Measurements from ENCODE around the gene TEPSIN.
A peak's percentile ranks its signal among the peaks of the same experiment; 100 is the strongest.

Gene TEPSIN

DNA sequence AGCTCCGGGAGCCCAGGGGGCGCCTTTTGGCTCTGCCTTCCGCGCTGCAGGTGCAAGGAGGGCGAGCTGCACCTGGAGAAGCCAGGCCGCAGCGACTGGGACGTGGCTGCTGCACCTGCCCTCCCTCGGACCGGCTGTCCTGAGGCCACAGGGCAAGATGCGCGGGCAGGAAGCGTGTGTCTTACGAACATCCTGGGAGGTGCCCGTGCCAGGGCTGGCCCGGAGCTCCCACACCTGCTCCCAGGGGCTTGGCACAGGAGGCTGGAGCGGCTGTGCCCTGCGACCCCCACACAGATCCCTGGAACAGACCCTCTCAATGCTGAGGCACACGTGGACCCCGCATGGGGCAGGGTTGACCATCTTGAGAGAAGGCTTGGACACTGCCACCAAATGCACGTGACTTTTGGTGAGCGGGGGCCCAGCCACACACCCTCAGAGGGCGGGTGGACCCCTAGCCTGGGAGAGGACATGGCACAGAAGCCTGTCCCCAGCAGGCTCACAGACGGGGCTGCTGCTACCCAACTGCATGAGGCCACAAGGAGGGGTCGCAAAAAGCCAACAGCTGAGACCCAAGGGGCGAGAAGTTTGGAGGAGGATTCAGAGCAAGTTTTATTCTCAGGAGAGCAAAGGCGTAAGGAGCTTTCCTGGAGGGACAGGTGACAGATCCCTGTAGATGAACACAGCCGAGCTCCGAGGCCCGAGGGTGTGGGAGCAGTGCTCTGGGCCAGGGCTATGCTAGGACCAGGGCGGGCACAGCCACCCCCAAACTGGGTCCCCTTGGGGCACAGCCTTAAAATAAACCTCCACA, 11.6 kb upstream of the TEPSIN start:
- no peak for DNase-seq (ENCODE audit: low read depth)

DNA sequence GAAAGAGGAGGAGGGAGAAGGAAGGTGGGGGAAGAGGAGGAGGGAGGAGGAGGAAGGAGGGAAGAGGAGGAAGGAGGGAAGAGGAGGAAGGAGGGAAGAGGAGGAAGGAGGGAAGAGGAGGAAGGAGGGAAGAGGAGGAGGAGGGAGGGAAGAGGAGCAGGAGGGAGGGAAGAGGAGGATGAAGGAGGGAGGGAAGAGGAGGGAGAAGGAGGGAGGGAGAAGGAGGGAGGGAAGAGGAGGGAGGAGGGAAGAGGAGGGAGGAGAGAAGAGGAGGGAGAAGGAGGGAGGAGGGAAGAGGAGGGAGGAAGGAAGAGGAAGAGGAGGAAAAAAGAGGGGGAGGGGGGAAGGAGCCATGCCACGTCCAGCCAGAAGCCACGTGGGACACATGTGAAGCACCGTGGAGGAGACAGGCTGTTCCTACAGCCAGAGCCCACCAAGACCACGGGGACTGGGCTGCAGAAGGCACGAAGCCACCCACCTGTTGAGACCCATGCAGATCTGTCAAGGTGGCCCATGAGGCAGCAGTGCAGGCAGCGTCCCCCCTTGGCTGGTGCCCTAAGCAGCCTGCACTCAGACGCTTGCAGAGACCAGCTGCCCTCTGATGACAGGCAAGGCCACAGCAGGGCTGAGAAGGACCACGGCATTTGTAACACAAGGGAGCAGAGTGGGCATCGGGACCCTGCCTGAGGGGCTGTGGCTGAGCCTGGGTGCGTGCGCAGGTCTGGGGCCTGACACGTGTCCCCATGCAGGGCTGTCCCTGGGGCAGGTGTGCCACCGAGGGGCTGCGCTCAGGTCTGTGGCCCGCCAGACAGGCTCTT, 10.6 kb upstream of the TEPSIN start:
- no peak for DNase-seq (ENCODE audit: low read depth)

DNA sequence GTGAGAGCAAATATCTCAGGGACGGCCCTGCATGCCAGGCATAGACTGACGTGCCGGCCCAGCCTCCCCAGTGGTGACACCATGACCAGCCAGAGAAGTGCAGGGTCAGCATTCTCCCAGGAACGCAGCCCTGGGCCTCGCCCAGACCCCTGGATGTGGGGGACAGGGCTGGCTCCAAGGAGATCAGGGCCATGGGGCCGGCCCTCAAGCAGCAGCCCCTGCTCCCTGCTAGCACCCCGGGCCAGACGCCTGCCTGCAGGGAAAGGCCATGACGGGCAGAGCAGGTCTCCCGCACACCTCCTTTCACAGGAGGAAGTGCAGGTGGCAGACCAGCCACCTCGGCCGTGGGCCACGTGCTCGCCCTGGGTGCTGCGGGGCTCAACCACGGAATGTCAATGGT, 9.8 kb upstream of the TEPSIN start:
- no peak for DNase-seq (ENCODE audit: low read depth)

DNA sequence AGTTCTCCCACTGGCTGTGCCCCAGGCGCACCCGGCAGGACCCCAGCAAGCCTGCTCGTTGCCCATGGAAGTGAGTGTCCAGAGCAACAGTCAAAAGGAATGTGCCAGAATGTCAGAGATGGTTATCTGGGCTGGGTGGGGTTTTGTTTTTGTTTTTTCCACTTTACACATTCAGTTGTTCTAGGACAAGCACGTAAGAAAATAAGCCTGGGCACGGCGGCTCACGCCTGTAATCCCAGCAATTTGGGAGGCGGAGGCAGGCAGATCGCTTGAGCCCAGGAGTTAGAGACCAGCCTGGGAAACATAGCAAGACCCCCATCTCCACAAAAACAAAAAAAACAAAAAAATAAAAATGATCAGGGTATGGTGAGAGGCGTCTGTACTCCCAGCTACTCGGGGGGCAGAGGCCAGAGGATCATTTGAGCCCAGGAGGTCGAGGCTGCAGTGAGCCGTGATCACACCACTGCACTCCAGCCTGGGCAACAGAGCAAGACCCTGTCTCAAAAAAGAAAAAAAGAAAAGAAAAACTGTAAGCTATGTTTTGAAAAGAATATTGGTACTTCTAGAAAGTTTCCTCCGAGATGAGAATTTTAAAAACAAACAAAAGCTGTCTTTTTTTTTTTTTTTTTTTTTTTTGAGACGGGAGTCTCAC, 8.6 kb upstream of the TEPSIN start:
- DNase-seq (ENCODE audit: low read depth), result no peak

DNA sequence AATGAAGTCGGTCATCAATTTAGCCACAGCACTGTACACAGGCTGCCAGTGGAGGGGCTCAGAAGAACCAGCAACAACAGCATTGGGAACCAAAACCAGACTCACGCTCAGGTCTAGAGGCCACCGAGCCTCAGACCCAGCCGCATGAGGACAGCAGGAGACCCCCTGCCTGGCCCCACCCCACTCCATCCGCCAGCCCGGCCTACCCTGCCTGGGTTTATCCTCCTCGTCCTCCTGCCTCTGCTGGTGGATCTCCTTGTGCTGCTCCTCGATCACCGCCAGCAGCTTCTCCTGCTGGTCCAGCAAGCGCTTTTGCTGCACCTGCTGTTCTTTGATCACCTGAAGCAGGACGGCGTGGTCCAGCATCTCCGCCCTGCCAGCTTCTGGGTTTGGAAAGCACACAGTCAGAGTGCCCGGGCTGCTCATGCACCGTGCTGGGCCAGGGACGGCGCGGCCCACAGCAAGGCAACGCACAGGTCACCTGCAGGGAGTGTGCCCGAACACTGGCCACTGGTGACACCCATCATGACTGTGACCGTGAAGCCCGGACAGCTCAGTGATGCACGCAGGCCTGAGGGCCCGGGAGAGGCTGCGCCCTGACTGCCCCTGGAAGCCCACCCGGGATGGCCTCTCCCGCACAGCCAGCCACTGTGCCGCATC, 8.0 kb upstream of the TEPSIN start:
- DNase-seq (ENCODE audit: low read depth), result no peak

DNA sequence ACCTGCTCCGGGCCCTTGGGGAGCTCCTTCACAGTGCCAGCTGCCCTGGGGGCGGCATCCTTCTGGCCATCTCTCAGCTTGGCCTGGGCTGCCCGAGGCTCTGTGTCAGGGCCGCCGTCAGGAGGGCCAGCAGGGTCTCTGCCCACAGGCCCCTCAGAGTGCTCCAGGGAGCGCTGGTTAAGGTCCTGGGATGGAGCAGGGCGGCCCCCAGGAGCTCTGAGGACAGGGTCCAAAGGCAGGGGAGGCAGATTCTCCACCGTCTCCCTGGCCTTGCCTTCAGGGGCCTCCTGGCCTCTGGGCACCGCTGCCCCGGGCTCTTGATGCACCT, 7.5 kb upstream of the TEPSIN start:
- no peak for DNase-seq (ENCODE audit: low read depth)

DNA sequence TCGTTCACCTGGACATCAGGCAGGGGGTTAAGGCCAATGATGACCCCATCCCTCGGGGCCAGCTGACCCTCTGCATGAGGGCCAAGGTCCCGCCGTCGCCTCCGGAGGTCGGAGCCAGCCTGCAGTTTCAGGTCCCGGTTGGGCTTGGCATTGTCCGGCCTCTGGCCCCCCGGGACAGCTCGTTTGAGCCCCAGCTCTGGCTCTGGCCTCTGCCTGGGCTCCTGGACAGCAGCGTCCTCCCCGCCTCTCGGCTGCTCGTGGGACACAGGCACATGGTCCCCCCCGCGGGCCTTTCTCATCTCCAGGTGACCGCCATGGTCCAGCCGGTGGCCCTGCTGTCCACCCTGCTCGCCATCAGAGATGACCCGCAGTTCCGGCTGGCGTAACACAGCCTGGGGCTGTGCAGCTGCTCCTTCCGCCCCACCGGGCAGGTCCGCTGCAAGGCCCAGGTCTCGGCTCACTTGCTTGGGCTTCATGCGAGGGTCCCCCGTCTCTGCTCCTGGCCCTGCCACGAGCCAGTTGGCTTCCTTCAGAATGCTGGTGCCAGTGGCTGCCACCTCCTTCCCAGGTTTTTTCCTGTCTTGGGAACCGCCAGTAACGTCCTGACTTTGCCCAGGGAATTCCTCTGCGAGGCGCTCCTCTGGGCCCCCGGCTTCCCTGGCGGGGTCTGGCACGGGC, 6.9 kb upstream of the TEPSIN start:
- no peak for DNase-seq (ENCODE audit: low read depth)

DNA sequence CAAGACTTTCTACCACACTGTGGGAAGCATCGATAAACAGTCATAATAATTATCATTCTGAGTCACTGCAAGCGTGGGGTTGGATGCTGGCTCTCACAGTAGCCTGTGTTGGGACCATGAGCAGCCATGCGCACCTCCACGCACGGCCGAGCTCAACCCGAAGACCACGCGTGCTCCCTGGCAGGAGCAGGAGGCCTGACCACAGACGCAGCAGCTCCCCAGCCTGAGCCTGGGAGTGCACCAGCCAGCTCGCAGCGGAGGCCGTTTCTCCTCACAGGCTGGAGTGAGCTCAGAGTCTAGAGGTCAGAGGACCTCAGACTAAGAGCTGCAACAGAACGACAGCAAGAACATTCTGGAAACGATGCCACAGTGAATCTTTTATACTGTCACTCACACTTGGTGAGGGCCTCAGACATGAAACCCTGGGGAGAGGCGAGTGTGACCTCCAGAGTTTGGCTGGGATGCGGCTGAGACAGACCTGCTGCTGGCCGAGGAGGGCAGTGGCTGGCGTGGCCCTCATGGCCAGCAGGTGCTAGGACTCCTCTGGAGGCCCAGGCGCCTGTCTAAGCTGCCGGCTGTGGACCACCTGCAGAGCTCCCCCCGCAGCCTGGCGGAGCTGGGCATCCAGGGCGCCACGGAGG, 6.3 kb upstream of the TEPSIN start:
- no peak for DNase-seq (ENCODE audit: low read depth)

DNA sequence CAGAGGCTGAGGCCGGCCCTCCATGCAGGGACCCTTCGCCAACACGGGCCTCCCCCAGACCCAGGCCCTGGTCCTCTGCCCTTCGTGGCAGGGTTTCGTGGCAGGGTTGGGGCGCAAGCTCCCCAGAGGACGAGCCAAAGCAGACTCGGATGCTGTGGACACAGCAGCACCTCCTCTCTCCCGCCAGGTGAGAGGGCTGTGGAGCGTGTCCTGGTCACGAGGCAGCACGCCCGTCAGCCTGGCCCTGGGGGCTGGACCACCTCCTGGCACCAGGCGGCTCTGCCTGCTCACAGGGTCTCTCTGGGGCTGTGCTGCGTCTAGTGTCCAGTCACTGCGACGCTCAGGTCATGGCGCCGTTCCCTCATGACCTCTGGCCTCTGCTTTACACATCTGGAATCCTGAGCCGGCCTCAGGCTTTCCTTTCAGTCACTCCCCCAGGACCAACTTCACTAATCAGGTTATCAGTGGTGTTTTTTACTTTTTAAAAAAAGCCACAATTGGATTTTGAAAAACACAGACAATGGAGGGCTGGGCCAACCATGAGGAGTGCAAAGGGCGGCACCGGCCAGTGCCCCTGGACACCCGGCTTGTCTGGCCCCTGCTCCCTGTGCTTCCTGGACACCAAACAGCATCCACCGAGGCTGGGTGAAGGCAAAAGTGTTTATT, 5.6 kb upstream of the TEPSIN start:
- no peak for DNase-seq (ENCODE audit: low read depth)

DNA sequence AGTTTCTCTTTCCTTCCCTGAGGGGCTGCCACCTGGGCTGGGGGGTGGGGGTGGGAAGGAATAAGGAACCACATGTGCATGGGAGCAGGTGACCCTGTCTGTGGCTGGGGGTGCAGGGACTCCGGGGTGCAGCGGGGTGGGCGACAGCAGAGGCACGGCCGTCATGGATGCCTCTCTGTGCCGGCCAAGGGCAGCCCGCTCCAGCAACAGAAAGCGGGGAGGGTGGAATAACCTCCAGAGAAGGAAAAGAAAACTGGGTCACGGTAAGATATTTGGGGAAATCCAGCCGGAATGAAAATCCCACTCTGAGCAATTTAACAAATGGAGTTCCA, 4.4 kb upstream of the TEPSIN start:
- no peak for DNase-seq (ENCODE audit: low read depth)

DNA sequence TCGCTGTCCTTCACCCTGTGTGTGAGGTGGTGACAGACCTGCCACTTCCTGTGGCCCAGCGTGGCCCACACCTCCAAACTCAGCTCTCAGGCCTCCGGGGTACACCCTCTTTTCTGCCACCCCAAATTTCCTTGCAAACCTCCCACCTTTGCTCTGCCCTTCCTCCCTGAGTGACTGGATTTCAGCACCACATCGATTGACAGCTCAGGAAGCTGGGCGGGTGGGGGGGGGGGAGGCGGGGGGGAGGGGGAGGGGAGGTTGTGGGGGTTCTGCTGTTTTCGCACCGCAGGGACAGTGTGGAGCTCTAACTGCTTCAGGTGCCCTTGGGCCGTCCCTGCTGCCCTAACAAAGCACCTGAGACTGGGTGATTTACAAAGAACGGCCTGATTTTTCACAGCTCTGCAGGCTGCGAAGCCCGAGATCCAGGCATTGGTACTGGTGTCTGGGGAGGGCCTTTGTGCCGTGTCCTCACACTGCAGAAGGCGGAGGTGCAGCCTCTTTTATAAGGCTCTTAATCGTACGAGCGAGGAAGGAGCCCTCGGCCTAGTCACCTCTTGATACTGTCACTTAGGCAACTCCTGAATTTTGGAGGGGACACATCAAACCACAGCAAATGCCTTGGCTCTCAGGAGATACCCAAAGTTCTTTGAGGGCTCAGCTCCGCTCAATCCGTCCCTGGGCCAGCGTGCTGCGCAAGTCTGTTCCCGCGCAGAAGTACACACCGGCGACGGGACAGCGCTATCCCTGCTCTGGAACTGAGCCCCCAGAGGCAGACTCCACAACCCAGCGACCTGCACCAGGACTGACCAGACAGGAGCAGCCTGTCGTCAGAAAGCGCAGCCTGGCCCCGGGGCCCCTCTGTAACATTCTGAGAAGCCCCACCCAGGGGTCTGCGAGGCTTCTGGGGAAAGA, 3.8 kb upstream of the TEPSIN start:
- no peak for DNase-seq (ENCODE audit: low read depth)

DNA sequence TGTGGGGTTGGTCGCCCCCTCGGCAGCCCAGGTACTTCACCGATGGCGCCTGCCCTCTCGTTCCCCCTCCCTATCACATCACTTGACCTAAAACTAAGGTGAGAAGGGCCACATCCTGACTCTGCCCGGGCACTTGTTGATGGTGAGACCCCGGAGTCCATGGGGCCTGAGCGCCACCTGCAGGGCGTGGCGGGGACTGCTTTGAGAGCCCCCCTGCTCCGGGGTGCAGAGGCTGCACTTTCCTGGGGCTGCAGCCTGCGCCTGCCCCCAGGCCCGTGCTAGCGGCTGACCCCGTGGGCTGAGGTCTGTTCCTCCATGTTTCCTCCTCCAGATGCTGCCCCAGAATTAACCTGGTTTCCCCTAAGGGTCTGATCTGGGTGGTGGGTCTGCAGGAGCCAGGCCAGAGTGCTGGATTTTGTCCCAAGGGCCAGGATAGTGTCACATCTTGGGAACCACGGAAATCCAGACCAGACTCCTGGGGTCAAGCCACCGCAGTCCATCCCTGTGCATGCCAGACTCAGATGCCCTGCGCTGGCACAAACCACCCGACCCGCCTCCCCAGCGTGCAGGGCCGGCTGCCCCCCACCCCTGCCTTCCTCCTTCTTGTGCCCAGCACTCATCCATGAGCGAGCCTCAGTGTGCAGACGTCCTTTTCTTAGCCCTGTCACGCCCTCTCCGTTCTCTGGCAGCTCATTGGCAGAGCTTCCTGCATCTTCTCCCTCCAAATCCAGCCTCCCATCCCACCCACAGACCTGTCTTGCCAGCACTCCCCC, 3.0 kb upstream of the TEPSIN start:
- DNase-seq (ENCODE audit: low read depth), result peak; percentile 59

DNA sequence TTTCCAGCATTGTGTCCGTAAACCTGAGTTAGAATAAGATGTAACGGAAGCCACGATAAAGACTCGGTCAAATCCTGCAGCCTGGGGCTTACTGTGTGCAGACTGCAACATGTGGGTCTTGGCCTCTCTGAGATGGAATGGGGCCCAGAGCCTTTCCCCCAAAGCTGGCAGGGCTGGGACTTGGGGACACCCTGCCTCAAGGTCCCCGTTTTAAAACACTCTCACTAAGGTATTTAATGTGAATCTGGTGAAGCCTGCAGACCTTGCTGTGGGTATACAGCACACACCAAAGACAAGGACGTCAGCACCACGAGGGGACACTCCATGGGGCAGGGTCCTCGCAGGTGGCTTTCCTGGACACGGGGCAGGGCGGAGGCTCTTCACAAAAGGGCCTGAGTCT, 2.3 kb upstream of the TEPSIN start:
- no peak for DNase-seq (ENCODE audit: low read depth)

DNA sequence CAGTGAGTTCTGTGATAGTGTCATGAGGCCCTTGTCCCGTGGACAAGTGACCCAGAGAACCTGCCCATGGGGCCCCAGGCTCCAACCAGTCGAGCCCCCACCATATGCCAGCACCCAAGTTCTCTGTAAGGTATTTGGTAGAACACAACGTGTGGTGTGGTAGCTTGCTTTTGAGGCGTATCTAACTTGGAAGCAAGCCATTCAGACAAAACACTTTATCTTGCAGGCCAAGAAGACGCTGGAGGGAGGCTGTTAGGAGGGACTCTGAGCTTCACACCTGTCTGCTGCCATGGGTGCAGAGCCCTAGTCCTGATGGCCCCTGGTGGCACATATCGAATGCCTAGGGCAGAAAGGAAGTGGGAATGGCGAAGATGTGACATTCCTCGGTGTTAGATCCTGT, 1.9 kb upstream of the TEPSIN start:
- no peak for DNase-seq (ENCODE audit: low read depth)

DNA sequence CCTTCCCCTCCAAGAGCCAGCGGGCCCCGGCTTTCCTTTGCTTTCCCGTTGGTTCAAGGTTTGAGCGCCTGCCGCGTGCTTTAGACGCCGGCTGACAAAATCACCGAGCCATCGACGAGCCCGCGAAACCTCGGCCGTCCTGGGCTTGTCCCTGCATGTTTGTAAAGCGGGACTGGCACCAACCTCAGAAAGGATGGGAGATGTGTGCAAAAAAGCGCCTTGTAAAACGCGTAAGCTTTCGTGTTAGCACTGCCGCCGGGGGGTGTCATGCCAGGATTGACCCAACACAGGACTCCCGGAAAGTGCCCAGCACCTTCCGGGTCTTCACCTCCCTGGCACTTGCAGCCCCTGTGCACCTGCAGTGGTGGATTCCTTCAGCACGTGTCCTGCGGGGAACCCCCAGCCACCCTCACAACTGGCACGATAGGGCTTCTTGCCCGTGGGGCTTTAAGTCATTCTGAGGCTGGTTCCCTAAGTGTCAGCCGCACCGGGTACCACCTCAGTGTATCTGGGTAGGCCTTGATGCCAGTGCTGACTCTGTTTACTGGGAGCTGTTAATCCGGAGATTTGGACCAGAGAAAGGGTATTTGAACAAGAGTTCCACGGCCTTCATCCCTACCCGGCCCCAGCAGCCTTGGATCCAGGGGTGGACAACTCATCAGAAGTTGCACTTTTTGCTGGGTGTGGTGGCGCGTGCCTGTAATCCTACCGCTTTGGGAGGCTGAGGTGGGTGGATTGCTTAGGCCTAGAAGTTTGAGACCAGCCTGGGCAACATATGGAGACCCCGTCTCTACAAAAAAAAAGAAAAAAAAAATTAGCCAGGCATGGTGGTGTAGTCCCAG, 1.1 kb upstream of the TEPSIN start:
- peak; percentile 21 for DNase-seq (ENCODE audit: low read depth)

DNA sequence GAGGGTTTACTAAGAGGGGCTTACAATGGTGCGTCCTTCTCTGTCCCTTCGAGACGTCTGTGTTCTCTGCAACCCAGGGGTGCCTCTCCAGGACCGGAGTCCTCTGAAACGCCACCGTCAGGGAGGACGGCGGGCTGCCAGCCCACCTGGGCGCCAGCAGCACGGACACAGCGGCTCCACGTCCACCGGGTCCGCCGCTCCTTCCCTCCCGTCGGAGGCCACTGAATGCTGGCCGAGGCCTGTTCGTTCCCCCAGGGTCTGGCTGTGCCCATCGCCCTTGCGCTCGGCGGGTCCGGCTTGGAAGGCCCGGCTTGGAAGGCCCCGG, 403 bp downstream of the TEPSIN start:
- no peak for DNase-seq (ENCODE audit: low read depth)

DNA sequence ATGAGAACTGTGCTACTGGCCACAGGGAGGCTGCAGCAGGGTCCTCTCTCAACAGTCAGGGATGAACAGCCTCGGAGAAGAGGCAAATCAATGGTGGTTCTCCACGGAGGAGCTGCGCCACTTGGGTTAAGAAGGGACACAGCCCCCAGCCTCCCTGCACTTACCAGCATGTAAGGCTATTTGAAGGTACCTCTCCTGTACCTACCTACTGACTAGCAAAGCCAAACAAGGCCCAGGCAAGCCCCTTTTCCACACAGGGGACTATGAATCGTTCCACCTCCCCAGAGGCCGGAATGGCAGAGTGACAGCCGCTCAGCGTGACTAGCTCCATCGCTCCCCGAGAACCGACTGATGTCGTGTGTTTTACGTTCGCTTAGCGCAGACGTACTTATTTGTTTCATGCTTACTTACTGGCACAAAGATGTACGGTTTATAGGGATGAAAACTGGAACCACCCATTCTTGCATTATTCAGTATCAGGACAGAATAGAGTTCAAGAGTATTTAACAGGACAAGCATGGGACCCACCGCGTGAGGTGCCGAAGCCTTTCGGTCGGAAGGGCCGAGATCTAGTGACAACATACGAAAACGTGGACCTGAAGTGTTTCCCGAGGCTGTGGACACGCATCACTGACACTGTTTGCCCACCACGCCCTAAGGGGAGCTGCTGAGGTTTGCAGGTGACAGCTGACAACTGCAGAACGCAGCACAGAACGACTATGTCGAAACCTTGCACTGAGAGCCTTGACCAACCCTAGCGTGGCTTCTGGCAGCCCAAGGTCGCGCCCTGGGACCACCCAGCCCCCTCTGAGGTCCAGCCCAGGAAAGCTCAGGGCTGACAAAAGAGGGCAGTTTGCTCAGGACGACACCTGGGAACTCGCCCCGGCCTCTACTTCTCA, 1.0 kb downstream of the TEPSIN start:
- no peak for DNase-seq (ENCODE audit: low read depth)

Measured in stimulated activated CD8-positive, alpha-beta memory T cell treated with anti-CD3 and anti-CD28 coated beads, Interleukin-15, amount 100 ng/mL, for 24 hours (primary cell).